ENCODE measurements around the gene CYP46A1. TPM values are rescaled to one million over a fixed set of nuclear protein-coding genes. Genes with fewer than 3 reads are reported as not detected.

Gene CYP46A1
- total RNA-seq, 2 experiments from 2014 or later: 0.11 to 0.22 TPM

DNA sequence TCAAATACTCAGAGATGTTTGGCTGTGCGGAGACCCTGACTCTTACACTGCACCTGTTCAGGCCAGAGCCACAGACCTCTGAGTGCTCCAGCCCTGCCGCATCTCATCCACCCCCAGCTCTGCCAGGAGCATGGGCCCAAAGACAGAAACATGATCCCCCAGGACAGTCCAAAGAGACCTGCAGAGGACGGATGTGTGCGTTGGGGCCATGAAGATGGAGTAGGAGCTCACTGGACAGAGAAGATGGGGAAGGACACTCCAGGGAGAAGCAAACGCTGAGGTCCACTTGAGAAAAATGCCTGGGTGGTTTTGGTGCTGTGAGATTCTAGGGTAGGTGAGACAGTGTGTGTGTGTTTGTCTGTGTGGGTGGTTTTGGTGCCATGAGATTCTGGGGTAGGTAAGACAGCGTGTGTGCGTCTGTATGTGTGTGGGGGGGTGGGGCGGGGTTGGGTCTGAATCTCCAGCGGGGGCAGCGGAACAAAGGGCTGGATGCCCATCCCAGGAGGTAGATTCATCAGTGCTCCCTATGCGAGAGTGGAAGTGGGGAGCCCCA lies 40.0 kb upstream of the CYP46A1 start:
- peaks cover 34% of the 10 kb centered on the region for H3K27me3 Mint-ChIP-seq
- no peak for DNase-seq
- H3K27ac Mint-ChIP-seq: no peak overlapping the region
- no peak overlapping the region for H3K27ac ChIP-seq (ENCODE audit: low read depth in 1 of 2, low read length in 2 of 2)
- POLR2A ChIA-PET: interaction anchor here (0.7 kb wide), 1 partner anchor 41 kb away, joined by 3 read pairs; no protein-coding TSS in a partner anchor
- TF ChIP-seq, protein P1, sequence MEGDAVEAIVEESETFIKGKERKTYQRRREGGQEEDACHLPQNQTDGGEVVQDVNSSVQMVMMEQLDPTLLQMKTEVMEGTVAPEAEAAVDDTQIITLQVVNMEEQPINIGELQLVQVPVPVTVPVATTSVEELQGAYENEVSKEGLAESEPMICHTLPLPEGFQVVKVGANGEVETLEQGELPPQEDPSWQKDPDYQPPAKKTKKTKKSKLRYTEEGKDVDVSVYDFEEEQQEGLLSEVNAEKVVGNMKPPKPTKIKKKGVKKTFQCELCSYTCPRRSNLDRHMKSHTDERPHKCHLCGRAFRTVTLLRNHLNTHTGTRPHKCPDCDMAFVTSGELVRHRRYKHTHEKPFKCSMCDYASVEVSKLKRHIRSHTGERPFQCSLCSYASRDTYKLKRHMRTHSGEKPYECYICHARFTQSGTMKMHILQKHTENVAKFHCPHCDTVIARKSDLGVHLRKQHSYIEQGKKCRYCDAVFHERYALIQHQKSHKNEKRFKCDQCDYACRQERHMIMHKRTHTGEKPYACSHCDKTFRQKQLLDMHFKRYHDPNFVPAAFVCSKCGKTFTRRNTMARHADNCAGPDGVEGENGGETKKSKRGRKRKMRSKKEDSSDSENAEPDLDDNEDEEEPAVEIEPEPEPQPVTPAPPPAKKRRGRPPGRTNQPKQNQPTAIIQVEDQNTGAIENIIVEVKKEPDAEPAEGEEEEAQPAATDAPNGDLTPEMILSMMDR (IDR thresholded peaks at IDR 0.05): no peak
- no peaks in the 10 kb centered on the region for H3K36me3 Mint-ChIP-seq (ENCODE audit: low read depth)
- no peak overlapping the region for H3K4me3 ChIP-seq (ENCODE audit: low read length)
- no peaks in the 10 kb centered on the region for H3K9me3 Mint-ChIP-seq
- CTCF ChIA-PET: no interaction called here
- intact Hi-C loops (cut with DNase I, micrococcal nuclease): no loop called here
- ATAC-seq (ENCODE audit: poor library complexity): no peak
- H3K27me3 ChIP-seq (ENCODE audit: control insufficient read depth in 1 of 2, insufficient read depth in 2 of 2, low read length in 2 of 2): peaks cover 21 to 30% of the 10 kb centered on the region in 2 experiments
- peaks cover 6% of the 10 kb centered on the region for H3K4me1 ChIP-seq (ENCODE audit: insufficient read depth, low read length)
- H3K36me3 ChIP-seq (ENCODE audit: insufficient read depth, low read length): no peaks in the 10 kb centered on the region
- no peaks in the 10 kb centered on the region for H3K4me1 Mint-ChIP-seq (ENCODE audit: low read depth)
- peaks cover 0 to 5% of the 10 kb centered on the region in 2 experiments for H3K9me3 ChIP-seq (ENCODE audit: control insufficient read depth in 1 of 2, insufficient read depth in 1 of 2, low read length in 2 of 2)
- H3K4me3 Mint-ChIP-seq: no peak overlapping the region

DNA sequence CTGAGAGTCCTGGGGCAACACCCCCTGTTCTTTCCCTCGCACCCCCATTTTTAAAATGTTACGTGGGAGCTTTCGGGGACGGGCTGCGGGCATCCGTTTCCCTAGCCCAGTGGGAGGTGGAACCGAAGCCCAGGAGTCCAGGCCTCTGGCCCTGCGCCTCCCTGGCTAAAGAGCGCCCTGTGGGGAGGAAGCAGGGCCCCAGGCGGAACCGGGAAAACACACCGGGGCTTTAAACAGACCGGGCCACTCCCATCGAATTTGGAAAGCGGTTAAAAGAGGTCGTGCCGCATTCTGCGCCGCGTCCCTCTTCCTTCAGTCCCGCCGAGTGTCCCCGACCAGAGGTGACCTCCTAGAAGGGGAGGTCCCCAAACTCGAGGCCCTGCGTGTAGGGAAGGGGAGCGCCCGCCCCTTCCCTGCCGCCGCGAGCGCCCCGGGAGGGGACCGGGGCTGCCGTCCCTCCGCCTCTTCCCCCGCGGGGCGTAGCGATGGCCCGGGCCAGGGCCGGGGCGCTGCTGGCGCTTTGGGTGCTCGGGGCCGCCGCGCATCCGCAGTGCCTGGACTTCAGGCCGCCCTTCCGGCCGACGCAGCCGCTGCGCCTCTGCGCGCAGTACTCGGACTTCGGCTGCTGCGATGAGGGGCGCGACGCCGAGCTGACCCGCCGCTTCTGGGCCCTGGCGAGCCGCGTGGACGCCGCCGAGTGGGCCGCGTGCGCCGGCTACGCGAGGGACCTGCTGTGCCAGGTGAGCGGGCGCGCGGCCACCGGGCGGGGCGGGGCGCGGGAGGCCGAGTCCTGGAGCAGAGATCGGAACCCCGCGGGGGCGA lies 39.2 kb upstream of the CYP46A1 start, which contains the start of gene HHIPL1:
TSS of gene HHIPL1 (plus strand) at position 407 of the 822 bp plus-strand sequence. CDS start at position 486, 79 bp downstream.
- peaks cover 38% of the 10 kb centered on the region for H3K27me3 Mint-ChIP-seq
- peaks cover 6% of the 10 kb centered on the region for H3K4me1 ChIP-seq (ENCODE audit: insufficient read depth, low read length)
- no peak within 1 kb of the TSS for H3K4me3 Mint-ChIP-seq
- no peak within 1 kb of the TSS for H3K27ac Mint-ChIP-seq
- H3K36me3 Mint-ChIP-seq (ENCODE audit: low read depth): no peaks in the 10 kb centered on the region
- ChIA-PET CTCF (no interaction called here), POLR2A (no interaction called here)
- TF ChIP-seq, protein P1 (IDR thresholded peaks at IDR 0.05): no peak
- no peak within 1 kb of the TSS for H3K4me3 ChIP-seq (ENCODE audit: low read length)
- DNase-seq (no peak), ATAC-seq (ENCODE audit: poor library complexity) (no peak)
- H3K27me3 ChIP-seq (ENCODE audit: control insufficient read depth in 1 of 2, insufficient read depth in 2 of 2, low read length in 2 of 2): peaks cover 22 to 30% of the 10 kb centered on the region in 2 experiments
- peaks cover 0 to 5% of the 10 kb centered on the region in 2 experiments for H3K9me3 ChIP-seq (ENCODE audit: control insufficient read depth in 1 of 2, insufficient read depth in 1 of 2, low read length in 2 of 2)
- no peaks in the 10 kb centered on the region for H3K9me3 Mint-ChIP-seq
- no peak within 1 kb of the TSS for H3K27ac ChIP-seq (ENCODE audit: low read depth in 1 of 2, low read length in 2 of 2)
- H3K36me3 ChIP-seq (ENCODE audit: insufficient read depth, low read length): no peaks in the 10 kb centered on the region
- intact Hi-C loops (cut with DNase I, micrococcal nuclease): no loop called here
- no peaks in the 10 kb centered on the region for H3K4me1 Mint-ChIP-seq (ENCODE audit: low read depth)

DNA sequence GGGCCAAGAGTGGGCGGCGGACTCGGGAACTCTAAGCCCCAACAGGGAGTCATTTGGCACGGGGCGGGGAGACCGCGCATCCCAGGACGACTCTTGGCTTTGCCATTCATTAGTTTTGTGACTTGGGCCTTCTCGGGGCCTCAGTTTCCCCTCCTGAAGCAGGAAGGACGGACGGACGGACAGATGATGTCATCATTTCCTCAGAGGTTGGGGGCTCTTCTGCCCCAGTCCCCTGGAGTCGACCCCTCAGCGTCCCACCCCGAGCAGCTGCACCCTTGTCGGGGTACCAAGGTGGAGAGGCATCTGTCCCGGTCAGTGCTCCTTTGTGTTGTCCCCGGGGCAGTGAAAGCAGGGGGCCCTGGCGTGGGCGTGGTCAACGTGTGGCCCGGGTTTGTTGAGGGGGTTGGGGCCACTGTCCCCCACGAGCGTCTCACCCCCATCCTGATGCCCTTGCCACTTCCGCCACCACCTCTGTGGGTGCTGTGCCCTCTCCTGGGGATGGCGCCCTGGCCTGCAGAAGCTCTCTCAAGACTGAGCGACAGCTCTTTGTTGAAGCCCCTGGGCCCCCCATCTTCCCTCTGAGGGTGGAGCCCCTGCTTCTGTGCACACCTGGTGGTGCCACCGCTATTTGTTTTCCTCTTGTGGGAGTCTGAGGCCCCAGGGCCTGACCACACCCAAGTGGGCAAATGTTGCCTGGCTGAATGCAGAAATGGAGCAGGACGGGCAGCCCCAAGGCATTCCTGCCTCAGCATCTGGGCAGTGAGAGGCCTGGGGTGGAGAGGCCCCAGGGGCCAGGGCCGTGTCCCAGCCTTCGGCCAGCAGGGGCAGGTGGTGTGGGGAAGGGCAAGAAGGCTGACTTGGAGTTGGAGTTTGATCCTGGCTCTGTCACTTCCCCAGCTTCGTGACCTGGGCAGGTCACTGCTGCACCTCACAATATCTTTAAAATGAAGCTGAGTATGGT lies 38.3 kb upstream of the CYP46A1 start:
- Mint-ChIP-seq H3K4me3 (no peak overlapping the region), H3K4me1 (ENCODE audit: low read depth) (no peaks in the 10 kb centered on the region), H3K27ac (no peak overlapping the region), H3K36me3 (ENCODE audit: low read depth) (no peaks in the 10 kb centered on the region), H3K27me3 (peaks cover 40% of the 10 kb centered on the region), H3K9me3 (no peaks in the 10 kb centered on the region)
- ChIA-PET POLR2A (no interaction called here), CTCF (no interaction called here)
- intact Hi-C loops (cut with DNase I, micrococcal nuclease): no loop called here
- TF ChIP-seq, protein P1 (IDR thresholded peaks at IDR 0.05): no peak
- no peak overlapping the region for H3K4me3 ChIP-seq (ENCODE audit: low read length)
- no peak overlapping the region for H3K27ac ChIP-seq (ENCODE audit: low read depth in 1 of 2, low read length in 2 of 2)
- DNase-seq: no peak
- H3K27me3 ChIP-seq (ENCODE audit: control insufficient read depth in 1 of 2, insufficient read depth in 2 of 2, low read length in 2 of 2): peaks cover 22 to 30% of the 10 kb centered on the region in 2 experiments
- peaks cover 6% of the 10 kb centered on the region for H3K4me1 ChIP-seq (ENCODE audit: insufficient read depth, low read length)
- no peaks in the 10 kb centered on the region for H3K36me3 ChIP-seq (ENCODE audit: insufficient read depth, low read length)
- ATAC-seq (ENCODE audit: poor library complexity): no peak
- peaks cover 0 to 5% of the 10 kb centered on the region in 2 experiments for H3K9me3 ChIP-seq (ENCODE audit: control insufficient read depth in 1 of 2, insufficient read depth in 1 of 2, low read length in 2 of 2)

Data from CD4-positive, alpha-beta T cell (primary cell).